ENCODE results near the gene MAGEA12.
"Not testable (repeated sequence)": the region's sequence is repeated elsewhere in the genome, so short reads cannot be mapped to it uniquely, and the experiment has no call there.

The MAGEA12 gene

GRCh38 chrX:152766562-152766961 lies 33.0 kb downstream of the MAGEA12 start:
- DNase-seq (ENCODE audit: low spot score) = not testable (repeated sequence)

GRCh38 chrX:152769549-152770289 lies 36.2 kb downstream of the MAGEA12 start, which contains the start of gene MAGEA6:
MAGEA6 (minus strand) TSS chrX:152769689; CDS start chrX:152767650, 2,039 bp downstream.
- not testable (repeated sequence) for DNase-seq (ENCODE audit: low spot score)

- DNase-seq (ENCODE audit: low spot score) = not testable (repeated sequence)
Measured at GRCh38 chrX:152787062-152787461, 53.5 kb downstream of the MAGEA12 start.
